ENCODE results near the gene MCTP1.

DNA sequence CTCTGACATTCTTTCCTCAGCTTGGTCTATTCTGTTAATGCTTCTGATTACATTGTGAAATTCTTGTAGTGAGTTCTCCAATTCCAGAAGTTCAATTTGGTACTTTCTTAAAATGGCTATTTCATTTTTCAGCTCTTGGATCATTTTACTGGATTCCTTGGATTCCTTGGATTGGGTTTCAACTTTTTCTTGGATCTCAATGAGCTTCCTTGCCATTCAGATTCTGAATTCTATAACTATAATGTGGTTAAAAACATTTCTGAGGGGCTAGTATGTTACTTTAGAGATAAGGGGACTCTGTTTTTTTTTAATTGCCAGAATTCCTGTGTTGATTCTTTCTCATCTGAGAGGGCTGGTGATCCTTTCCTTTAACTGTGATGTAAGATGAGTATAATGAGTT, 136.4 kb downstream of the MCTP1 start:
- TF ChIP-seq CTCF (conservative IDR thresholded peaks at IDR 0.05): no peak
- no peak for TF ChIP-seq ZFX (IDR thresholded peaks at IDR 0.05)
